Right renal pelvis (tissue), 4 donors: ENCODE measurements around the gene GPR3. TPM values are rescaled to one million over a fixed set of nuclear protein-coding genes. Genes with fewer than 3 reads are reported as not detected.

Experiments used
- DNase-seq, 4 donors: peaks; one replicate each; pipeline ENCODE4 v3.0.0-alpha.2; 2013; ENCODE audit warnings: low read depth in 4 of 4, low spot score in 3 of 4, missing footprints in 1 of 4
- polyA plus RNA-seq, 4 donors: library from polyadenylated mRNA; unstranded; fragments of 120-200 nt; gene quantifications; one replicate each; pipeline ENCODE4 v1.2.1, GENCODE V29; 2013; ENCODE audit not compliant: insufficient read length in 4 of 4

GPR3 gene
- polyA plus RNA-seq: 1 to 10 TPM in 2 of 4 donors, under 1 TPM in 2; 0.91 to 1.0 (median 1.0) TPM

DNA sequence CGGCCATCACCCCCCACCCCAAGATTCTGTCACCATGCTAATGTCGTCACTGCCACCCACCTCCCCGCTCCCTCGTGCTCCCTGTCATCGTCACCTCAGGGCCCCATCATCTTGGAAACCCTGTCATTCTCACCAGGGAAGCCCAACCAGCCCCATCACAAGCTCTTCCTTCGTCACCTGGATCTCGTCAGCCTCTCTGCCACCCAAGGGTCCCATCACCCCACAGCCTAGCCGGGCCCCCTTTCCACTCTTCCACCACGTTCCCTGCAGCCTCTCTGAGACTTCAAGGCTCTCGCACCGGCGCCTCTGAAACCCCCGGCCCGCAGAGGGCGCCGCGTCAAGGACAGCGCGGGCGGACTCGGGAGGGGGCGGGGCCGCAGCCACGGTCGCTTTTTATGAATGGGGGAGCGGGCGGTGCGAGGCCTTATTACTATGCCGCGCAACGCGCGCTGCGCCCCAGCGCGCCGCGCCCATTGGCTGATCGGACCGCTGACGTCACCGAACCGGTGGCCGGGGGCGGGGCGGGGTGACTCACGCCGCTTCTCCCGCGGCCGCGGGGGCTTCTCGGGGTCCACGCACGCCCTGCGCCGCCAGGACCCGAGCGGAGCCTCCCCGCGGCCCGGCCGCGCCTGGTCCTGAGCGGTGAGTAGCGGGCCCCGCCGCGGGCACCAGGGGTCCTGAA is at the start of gene GPR3:
TSS of gene GPR3 (plus strand) at position 527 of the 682 bp plus-strand sequence. CDS start 1,177 bp downstream, outside the sequence.
- DNase-seq: peak in 1 of 4 donors; percentile 65

GRCh38 chr1:27342778-27343638 is 49.4 kb upstream of the GPR3 start:
- DNase-seq: no peak

GRCh38 chr1:27343639-27344025 is 48.8 kb upstream of the GPR3 start:
- no peak for DNase-seq

GRCh38 chr1:27345272-27345671 is 47.1 kb upstream of the GPR3 start:
- no peak for DNase-seq

GRCh38 chr1:27346357-27346756 is 46.1 kb upstream of the GPR3 start:
- DNase-seq: no peak

DNA sequence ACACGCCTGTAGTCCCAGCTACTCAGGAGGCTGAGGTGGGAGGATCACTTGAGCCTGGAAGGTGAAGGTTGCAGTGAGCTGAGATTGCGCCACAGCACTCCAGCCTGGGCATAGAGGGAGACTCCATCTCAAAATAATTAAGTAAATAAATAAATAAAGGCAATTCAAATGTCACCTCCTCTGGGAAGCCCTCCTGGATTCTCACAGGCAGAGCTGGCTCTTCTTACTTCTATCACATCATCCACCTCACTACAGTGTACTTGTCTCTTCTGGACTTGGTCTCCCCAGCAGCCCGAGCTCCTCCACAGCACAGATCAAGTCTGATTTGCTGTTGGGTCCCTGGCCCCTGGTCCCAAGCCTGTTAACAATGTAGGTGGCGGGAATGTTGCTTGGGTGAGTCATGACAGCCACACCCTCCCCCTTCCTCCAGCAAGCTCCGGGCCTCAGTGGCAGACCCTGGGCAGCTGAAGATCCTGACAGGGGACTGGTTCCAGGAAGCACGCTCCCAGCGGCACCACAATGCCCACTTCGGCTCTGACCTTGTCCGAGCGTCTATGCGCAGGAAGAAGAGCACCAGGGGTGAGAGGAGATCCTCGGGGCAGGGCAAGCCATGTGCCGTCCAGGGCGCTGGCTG is 45.3 kb upstream of the GPR3 start:
- DNase-seq: no peak

DNA sequence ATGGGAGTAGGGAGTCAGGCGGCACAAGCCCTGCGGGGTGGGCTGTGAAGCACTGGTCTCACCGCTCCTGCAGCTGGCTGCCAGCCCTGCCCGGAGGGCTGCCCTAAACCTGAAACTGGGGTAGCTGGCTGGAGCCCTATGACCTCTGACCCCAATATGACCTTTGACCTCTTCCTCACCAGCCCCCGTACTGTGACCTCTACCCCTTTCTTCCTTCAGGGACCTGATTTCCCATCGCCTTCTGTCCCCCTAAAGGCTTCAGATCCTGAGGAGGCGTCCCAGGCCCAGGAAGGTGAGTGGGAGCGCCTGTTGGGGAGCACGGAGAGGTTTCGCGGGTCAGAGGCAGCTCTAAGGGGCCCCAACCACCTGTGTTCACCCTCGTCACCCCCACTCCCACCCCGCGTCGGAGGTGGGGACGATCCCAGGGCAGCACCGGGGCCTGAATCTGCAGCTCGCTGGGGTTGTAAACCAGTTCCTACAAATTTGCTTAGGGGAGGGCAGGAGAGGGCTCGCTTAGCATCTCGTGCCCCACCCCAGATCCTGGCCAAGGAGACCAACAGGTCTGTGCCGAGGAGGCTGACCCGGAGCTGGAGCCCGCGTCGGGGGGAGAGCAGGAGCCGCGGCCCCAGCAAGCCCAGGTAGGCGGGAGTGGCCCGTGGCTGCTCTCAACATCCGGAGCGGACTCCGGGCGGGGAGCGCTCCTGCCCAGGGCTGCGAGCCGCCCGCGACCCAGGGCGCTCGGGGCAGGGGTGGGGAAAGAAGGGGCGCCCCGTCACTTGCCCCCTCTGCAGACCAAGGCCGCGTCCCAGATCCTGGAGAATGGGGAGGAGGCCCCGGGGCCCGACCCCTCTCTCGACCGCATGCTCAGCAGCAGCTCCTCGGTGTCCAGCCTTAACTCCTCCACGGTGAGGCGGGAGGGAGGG is 43.3 kb upstream of the GPR3 start:
- DNase-seq: no peak

GRCh38 chr1:27349784-27350662 is 42.4 kb upstream of the GPR3 start:
- peak in 1 of 4 donors; percentile 53 for DNase-seq

- DNase-seq: no peak
Measured at GRCh38 chr1:27350663-27351540, 41.5 kb upstream of the GPR3 start.

DNA sequence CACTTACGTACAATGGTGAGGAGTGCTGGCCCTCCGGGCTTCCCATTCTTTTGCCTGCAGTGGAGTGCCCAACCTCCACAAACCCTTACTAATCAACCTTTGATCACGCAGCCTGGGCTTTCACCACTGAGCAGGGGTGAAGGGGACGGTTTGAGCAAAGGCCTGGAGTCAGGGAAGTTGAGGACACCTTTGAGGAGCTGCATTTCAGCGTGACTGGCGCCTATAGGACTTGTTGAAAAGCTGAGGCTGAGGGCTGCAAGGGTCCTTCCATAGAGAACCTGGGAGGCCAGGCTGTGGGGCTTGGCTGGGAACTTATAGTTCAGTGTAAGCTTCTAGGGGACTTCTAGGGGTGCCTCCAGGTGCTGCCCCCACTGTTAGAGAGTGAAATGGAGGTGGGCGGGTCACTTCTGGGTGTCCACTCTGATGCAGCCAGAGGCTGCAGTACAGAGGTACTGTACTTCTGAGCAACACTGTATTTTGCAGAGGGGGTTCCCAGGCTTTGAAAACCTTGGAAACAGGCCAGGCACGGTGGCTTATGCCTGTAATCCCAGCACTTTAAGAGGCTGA is 40.8 kb upstream of the GPR3 start:
- DNase-seq: no peak

DNA sequence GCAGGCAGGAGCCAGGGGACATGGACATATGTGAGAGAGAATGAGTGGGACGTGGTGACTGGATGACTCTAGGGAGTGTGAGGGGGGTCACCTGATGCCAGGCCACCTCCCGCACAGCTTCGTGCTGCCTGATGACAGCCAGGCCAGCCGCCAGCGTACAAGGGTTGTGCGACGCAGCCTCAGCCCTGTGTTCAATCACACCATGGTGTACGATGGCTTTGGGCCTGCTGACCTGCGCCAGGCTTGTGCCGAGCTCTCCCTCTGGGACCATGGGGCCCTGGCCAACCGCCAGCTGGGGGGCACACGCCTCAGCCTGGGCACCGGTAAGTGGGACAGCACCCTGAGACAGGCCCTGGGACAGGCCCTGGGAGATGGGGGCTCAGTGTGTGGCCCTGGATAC is 39.3 kb upstream of the GPR3 start:
- DNase-seq: no peak

- DNase-seq: no peak
Measured at GRCh38 chr1:27353629-27354028, 38.8 kb upstream of the GPR3 start.

GRCh38 chr1:27355683-27356082 is 36.7 kb upstream of the GPR3 start:
- no peak for DNase-seq

GRCh38 chr1:27356277-27356618 is 36.2 kb upstream of the GPR3 start:
- no peak for DNase-seq

GRCh38 chr1:27356619-27357280 is 35.7 kb upstream of the GPR3 start:
- DNase-seq: no peak

DNA sequence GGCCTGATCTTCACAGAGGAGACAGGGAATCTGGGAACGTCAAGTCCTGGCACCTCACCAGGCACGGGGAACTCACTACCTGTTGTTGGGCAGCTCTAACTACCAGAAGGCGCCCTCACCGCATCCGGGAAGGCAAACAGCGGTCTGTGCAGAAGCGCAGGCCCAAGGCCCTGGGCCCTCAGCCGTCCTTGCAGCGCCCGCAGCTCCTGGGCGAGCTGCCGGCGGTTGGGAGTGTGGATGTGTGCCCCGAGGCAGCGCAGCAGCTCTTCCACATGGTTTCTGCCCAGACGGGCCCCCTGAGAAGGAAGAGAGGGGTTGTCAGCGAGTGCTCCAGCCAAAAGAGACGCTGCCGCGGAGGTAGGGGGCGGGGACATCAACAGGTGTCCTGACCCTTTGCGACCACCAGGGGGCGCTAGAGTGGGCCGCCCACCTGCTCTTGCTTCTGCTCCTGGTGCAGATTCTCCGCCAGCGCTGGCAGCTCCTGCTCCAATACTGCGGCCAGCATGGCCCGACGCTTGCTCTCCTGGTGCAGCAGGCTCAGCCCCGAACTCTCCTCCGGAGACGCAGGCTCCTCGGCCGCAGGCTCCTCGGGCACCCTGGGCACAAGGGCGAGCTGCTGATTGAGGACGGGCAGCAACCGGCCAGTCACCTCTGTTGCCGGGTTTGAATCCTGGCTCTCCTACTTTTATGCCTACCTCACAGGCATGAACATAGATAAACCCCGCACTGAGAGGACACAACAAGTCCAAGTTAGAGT is 35.0 kb upstream of the GPR3 start:
- peak in 2 of 4 donors; percentile 49 to 79 for DNase-seq
